Forelimb muscle (tissue), 1 donor: Measurements from ENCODE around the gene NLGN1. TPM values are rescaled to one million over a fixed set of nuclear protein-coding genes. Genes with fewer than 3 reads are reported as not detected.

Experiments
- DNase-seq: peaks from one replicate; pipeline ENCODE4 v3.0.0-alpha.2; 2013; ENCODE audit warnings: low read depth
- polyA plus RNA-seq: library from polyadenylated mRNA; unstranded; fragments of 120-200 nt; gene quantifications from one replicate; pipeline ENCODE4 v1.2.1, GENCODE V29; 2013; ENCODE audit not compliant: insufficient read length

Gene NLGN1
- polyA plus RNA-seq, 1 donor = 1.5 TPM

DNA sequence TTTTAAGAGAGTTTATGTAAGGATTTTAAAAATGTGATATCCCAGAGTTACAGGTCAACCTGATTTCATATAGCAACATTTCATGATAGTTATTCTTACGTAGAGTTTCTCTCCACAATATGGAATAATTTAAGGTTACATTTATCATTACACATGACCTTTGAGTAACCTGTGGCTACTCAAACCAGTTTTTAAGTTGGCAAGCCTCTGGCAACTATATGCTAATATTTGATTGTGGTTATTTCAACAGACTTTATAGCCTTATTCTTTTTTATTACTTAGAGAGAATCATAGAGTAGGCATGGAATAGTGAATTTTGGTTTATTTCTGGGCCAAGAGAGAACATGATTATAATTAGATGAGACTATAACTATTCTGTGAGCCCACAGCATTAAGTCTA, 504.9 kb downstream of the NLGN1 start:
- no peak for DNase-seq

- DNase-seq = no peak
Observed at GRCh38 chr3:173902871-173903270, 505.3 kb downstream of the NLGN1 start.

DNA sequence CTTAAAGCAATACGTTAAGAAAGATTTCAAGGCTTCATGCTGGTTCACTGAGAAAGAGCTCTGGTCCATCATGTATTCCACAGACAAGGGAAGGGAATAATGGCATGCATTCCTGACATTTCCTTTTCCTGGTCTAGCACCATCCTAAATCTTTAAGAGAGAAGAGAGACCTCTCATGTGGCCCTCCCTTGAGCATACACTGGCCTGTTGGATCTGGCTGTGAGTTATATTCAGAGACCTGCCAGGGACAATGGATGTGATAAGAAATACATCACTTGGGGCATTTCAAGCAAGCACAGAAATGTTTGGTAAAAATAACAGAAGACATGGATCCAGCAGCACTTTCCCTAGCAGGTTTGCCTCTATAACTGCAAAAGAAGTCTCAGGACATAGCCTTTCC, 507.8 kb downstream of the NLGN1 start:
- DNase-seq = no peak

DNA sequence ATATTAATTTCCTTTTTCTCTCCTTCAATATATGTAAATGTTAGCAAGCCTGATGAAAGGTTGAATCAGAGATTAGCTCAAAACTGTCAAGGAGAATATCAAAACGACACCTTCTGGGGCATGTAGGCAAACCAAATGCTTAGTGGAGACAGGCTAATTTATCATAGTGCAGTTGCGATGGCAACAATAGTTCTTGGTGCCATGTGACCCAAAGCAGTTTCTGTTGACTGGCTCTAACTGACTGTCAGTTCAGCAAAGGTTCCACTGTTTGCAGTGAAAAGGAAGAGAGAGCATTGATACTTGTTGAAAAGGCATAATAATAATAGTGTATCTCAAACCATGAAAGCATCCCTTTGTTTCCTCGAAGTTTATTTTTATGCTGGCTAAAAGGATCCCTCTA, 513.9 kb downstream of the NLGN1 start:
- no peak for DNase-seq

DNA sequence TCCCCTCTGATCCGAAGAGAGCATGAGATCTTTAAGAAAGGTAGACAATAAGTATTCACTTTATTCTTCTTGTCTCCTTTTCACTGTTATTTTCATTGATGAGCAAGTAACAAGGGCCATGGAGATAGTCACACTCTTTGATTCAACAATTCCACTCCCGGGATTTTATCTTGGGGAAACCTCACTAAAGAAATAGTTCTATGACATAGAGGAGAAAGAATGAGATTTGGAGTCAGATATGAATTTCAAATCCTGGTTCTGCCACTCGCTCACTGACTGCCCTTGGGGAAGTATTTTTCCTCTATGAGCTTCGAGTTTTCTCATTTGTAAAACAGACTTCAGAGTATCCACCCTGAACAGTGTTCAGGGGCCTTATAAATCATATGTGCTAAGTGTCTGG, 514.6 kb downstream of the NLGN1 start:
- DNase-seq = no peak

DNA sequence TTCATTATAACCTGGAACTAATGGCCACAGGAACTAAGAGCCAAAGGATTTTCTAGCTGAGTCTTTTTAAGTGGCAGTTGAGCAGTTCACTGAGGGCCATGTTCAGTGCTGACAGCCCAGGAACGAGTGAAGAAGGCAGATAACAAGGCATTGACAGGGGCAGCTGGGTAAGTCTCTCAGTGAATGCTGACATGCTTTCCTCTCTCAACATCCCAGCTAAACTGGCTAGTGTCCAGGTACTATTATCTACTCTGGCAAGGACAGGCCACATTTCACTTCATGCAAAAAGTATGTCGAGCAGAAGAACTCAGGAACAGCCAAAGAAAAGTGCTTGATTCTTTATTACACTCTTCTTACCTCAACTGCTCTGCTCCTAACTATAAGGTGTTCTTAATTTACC, 515.9 kb downstream of the NLGN1 start:
- no peak for DNase-seq

DNA sequence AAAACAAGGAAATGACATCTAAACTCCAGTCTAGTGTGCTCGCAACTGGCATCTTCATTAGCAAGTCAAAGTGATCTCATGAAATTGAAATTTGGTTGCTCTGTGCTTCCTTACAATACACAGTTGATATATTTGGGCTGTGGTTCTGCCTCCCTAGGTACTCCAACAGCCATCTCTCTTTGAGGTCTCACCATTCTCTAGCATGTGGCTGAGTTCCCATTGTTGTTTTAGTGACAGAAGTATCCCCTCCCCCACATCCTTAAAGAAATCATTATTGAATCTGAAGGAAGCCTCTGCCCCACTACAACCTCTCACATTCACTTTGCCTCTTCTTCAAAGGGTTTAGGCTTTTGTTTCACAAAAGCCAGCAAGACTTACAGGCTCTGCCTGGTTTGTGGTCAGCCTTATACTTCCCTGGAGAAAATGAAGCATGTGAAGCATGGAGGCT, 516.5 kb downstream of the NLGN1 start:
- no peak for DNase-seq

DNA sequence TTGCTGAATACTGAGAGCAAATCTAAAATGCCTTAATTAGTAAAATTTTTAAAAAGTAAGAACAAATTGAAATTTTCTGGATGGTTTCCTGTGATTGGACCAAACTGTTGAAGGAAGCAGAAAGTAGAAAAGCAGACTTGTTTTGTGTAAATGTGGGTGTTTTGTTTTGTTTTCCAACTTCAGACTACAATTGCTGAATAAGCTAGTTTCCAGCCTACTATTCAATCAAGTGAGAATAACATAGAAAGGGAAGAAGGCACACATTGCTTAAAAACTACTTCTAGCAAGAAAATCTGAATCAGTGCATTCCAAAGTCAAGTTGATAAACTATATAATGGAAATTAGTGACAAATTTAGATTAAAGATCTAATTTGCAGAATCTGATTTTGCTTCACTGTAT, 519.3 kb downstream of the NLGN1 start:
- DNase-seq = no peak

- DNase-seq = no peak
Observed at GRCh38 chr3:173920386-173920785, 522.8 kb downstream of the NLGN1 start.

DNA sequence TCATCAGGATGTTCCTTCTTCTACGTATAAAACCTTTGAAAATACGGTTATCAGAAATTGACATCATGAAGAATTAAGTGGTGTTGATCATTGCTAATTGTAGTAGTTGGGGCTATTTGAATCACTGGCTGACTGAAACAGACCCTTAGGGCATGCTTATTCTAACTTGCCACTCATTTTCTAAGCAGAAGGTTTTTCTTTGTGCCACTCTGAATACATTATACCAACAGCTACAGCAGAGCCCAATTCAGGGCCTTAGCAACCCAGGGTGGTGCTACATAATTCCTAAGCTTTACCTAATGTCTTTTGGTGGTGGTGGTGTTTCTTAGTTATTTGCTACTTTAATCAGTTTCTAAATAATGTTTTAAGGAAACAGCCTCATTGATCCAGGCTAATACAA, 524.2 kb downstream of the NLGN1 start:
- no peak for DNase-seq

- no peak for DNase-seq
Observed at GRCh38 chr3:173923204-173923603, 525.7 kb downstream of the NLGN1 start.

DNA sequence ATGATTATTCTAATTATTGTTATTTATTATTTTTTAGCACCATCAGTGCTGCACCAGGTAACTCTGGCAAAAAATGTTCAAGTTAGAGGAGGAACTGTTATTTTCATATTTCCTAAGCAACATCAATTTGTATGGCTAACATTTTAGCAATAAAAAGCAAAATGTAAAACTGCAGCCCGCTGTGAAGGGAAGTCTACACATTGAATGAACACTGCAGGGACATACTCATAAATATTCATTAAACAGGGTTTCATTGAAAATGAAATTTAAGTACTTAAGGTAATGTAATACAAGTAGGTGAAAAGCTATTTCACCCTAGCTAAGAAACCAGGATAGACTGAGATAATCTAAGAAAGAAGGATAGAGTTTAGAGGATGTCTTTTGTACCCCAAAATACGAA, 532.7 kb downstream of the NLGN1 start:
- no peak for DNase-seq

GRCh38 chr3:173932624-173933023, 535.1 kb downstream of the NLGN1 start:
- DNase-seq = no peak

DNA sequence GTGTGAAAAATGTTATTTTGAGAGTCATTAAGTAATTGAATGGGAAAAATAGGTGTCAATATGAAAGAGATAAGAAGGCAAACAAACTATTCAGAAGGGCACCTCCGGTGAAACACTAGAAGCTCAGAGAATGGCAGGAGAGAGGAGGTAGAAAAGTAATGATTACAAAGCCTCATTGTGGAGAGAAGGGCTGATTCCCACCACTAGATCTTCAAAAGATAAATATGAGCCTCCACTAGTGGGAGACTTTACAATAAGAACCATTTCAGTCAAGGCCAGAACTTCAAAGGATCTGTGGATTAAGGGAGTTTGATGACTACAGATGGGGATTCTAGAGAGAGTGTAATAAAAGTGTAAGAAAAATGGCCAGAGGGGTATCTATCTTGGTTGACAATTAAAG, 535.6 kb downstream of the NLGN1 start:
- no peak for DNase-seq

GRCh38 chr3:173936316-173936715, 538.8 kb downstream of the NLGN1 start:
- DNase-seq = no peak

DNA sequence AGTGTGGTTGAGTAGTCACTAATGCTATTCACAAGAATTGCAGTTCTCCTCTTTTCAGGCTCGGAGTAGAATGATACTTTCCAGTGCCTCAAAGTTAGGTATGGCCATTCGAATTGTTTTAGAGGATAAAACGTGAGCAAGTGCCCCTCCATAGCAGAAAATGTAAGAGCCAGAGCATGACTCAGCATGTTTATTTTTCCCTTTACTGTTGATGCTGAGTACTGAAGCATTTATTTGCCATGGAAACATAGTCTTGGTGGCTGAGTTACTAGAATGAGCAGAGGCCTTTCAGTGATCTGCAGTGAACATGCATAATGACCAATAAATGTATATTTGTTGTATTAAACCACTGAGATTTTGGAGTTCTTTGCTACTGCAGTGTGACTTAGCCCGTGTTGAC, 540.6 kb downstream of the NLGN1 start:
- DNase-seq = no peak

DNA sequence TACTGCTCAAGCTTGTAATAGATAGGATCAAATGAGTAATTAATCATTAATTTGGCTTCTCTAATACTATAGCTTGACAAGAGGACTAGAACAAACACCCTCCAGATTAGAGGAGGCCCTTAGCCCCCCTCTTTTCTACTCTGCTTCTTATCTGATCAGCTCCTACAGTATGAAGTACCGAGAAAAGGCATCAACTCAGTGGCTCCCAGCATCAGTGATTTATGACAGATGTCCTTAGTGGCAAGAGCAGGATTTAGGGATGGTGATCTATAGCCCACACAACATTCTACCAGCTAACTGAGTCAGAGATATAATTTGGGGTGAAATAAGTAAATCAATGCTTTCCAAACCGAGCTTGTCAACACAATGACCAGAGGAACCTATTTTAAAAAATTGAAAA, 541.1 kb downstream of the NLGN1 start:
- no peak for DNase-seq

DNA sequence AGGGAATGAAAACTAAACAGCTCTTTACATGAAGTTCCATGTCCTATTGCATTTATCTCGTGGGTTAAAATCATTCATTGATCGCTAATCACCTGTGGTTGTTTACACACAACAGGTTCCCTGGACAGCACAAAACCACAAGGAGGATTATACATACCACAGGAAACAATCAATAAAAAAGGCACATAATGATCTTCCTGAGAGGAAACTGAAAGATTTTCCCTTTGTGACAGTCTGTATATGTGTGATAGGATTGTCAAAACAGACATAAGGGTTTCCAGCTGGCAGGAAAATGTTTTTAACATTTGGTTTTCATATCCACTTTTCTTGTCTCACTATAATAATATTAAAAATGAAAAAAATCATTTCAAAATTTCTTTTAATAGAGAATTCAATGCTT, 541.8 kb downstream of the NLGN1 start:
- peak; percentile 2 for DNase-seq

DNA sequence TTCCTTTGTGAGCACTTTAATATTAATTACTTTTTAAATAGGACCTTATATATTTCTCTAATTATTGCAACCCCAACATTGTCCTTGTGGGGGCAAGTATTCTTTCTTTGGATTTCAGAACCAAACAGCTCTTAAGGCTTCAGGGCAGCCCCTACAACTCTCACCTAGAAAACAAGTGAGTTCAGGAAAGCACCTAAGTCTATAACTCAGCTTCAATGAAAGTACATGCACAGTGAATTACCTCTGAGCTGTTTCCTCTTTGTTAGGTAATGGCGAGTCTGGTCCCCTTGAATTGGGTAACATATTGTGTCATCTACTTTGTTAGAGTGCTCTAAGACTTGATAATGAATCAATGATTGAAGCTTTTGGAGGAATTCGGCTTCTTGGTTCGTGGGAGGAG, 545.7 kb downstream of the NLGN1 start:
- DNase-seq = no peak

- DNase-seq = no peak
Observed at GRCh38 chr3:173945170-173945569, 547.6 kb downstream of the NLGN1 start.

DNA sequence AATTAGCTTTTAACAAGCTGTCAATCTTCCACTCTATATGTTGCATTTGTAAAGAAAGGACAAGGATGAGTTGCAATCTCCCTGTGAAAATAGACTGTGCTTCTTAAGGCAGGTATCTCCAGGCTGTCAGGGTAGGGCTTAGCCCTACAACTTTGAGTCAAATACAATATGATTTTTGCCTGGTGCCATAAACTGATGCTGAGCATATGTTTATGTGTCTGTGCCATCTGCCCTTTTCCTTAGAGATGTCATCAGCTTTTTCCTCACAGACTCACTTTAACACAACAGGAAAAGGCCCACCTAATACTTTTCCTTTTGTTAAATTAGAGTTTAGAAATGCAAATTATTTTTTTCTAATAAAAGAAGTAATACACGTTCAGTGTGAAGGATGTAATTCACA, 548.3 kb downstream of the NLGN1 start:
- DNase-seq = no peak

GRCh38 chr3:173954647-173955046, 557.1 kb downstream of the NLGN1 start:
- DNase-seq = no peak

GRCh38 chr3:173957646-173958045, 560.1 kb downstream of the NLGN1 start:
- no peak for DNase-seq

GRCh38 chr3:173958805-173959204, 561.3 kb downstream of the NLGN1 start:
- DNase-seq = no peak

- DNase-seq = no peak
Observed at GRCh38 chr3:173970281-173970680, 572.7 kb downstream of the NLGN1 start.
